ENCODE results near the gene OGA.
A peak's percentile ranks its signal among the peaks of the same experiment; 100 is the strongest.

OGA gene

GRCh38 chr10:101818119-101818871 lies at the start of gene OGA:
OGA (minus strand) TSS chr10:101818444; CDS start chr10:101818022, 422 bp downstream.
- DNase-seq (ENCODE audit: low read depth) = peak; percentile 100

- peak; percentile 16 for DNase-seq (ENCODE audit: low read depth)
These were observed 49.7 kb upstream of the OGA start for GRCh38 chr10:101867931-101868330.

- DNase-seq (ENCODE audit: low read depth) = no peak
These were observed 41.3 kb upstream of the OGA start for GRCh38 chr10:101859530-101859929.

- no peak for DNase-seq (ENCODE audit: low read depth)
These were observed 40.7 kb upstream of the OGA start for GRCh38 chr10:101858723-101859500.

GRCh38 chr10:101857802-101858476 lies 39.7 kb upstream of the OGA start:
- DNase-seq (ENCODE audit: low read depth) = no peak

- no peak for DNase-seq (ENCODE audit: low read depth)
These were observed 38.4 kb upstream of the OGA start for GRCh38 chr10:101856626-101857025.

- DNase-seq (ENCODE audit: low read depth) = no peak
These were observed 33.3 kb upstream of the OGA start for GRCh38 chr10:101851411-101852116.

- DNase-seq (ENCODE audit: low read depth) = no peak
These were observed 32.5 kb upstream of the OGA start for GRCh38 chr10:101850749-101851148.

GRCh38 chr10:101848894-101849351 lies 30.7 kb upstream of the OGA start:
- DNase-seq (ENCODE audit: low read depth) = no peak

- no peak for DNase-seq (ENCODE audit: low read depth)
These were observed 30.2 kb upstream of the OGA start for GRCh38 chr10:101848408-101848807.

- DNase-seq (ENCODE audit: low read depth) = no peak
These were observed 27.6 kb upstream of the OGA start for GRCh38 chr10:101845893-101846292.

GRCh38 chr10:101843032-101844021 lies 25.1 kb upstream of the OGA start, which contains the start of gene KCNIP2:
KCNIP2 (minus strand) TSS chr10:101843800; CDS start chr10:101843568, 232 bp downstream.
- DNase-seq (ENCODE audit: low read depth) = no peak

- no peak for DNase-seq (ENCODE audit: low read depth)
These were observed 23.6 kb upstream of the OGA start for GRCh38 chr10:101841826-101842225.

GRCh38 chr10:101840741-101841453 lies 22.7 kb upstream of the OGA start:
- peak; percentile 62 for DNase-seq (ENCODE audit: low read depth)

GRCh38 chr10:101840102-101840684 lies 21.9 kb upstream of the OGA start:
- DNase-seq (ENCODE audit: low read depth) = no peak

- no peak for DNase-seq (ENCODE audit: low read depth)
These were observed 21.3 kb upstream of the OGA start for GRCh38 chr10:101839416-101840063.

GRCh38 chr10:101839002-101839401 lies 20.8 kb upstream of the OGA start:
- no peak for DNase-seq (ENCODE audit: low read depth)

- no peak for DNase-seq (ENCODE audit: low read depth)
These were observed 20.2 kb upstream of the OGA start for GRCh38 chr10:101838416-101838970.

GRCh38 chr10:101837748-101838147 lies 19.5 kb upstream of the OGA start:
- no peak for DNase-seq (ENCODE audit: low read depth)

All from fibroblast of the conjunctiva (primary cell).